Type B pancreatic cell (in vitro differentiated cells): ENCODE results near the gene TSHZ2. TPM values are rescaled to one million over a fixed set of nuclear protein-coding genes. Genes with fewer than 3 reads are reported as not detected.

Experiments used
- DNase-seq: peaks from one replicate; pipeline ENCODE4 v3.0.0; 2021; ENCODE audit warnings: mixed read lengths; ENCODE audit not compliant: unreplicated experiment; ENCODE audit errors: extremely low spot score
- H3K27ac Mint-ChIP-seq: 2 replicates; pipeline ENCODE4 v1.8.0; 2021; ENCODE audit warnings: mild to moderate bottlenecking, mixed read lengths
- H3K27me3 Mint-ChIP-seq: 2 replicates; pipeline ENCODE4 v1.8.0; 2021; ENCODE audit warnings: mixed read lengths
- H3K36me3 Mint-ChIP-seq: 2 replicates; pipeline ENCODE4 v1.8.0; 2021; ENCODE audit warnings: mixed read lengths
- H3K4me1 Mint-ChIP-seq: one replicate; pipeline ENCODE4 v1.8.0; 2021; ENCODE audit warnings: mixed read lengths; ENCODE audit not compliant: unreplicated experiment
- H3K4me3 Mint-ChIP-seq: 2 replicates; pipeline ENCODE4 v1.8.0; 2021; ENCODE audit warnings: mild to moderate bottlenecking, mixed read lengths
- H3K9me3 Mint-ChIP-seq: 2 replicates; pipeline ENCODE4 v1.8.0; 2021; ENCODE audit warnings: mixed read lengths
- total RNA-seq: library from RNA; stranded (reverse); gene quantifications from 2 replicates; pipeline ENCODE4 v1.2.1, GENCODE V29; 2021; ENCODE audit warnings: low replicate concordance
- TF ChIP-seq, protein P1 (sequence below): fragments of 200-600 bp; sonication (generic); conservative IDR thresholded peaks from 2 replicates; pipeline ENCODE4 v1.5.0; 2021; ENCODE audit warnings: antibody characterized with exemption, mild to moderate bottlenecking

TSHZ2 gene
- total RNA-seq, 1 donor from 2014 or later: 45.5 TPM

DNA sequence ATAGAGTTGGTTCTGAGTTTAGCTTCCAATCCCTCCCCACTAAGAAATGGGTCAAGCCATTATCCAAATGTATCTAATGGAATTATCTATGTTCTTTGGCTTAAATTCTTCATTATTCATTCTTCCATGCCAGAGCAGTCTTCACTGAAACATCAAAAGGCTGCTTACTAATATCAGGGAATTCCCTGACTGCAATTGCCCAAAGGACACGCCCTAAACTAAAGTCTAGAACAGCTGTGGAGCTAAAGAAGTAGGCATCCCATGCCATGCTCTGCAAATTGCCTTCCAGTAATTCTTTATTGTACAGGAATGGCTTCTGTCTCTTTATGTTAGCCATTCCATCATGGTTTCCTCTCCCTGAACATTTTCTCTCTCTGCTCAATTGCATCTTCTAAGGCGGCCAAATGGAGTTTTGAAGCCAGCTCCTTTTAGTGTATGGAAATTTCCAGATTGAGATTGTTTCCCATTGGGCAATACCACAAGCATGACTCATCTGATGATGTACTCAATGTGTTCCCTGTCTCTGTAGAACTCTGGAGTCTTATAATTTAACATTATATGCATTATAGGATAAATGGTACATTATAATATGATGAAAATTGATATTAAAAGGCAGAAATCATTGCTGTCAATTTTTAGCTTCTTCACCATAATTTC is 28.8 kb upstream of the TSHZ2 start:
- Mint-ChIP-seq H3K27ac (no peak overlapping the region), H3K4me3 (no peak overlapping the region)

DNA sequence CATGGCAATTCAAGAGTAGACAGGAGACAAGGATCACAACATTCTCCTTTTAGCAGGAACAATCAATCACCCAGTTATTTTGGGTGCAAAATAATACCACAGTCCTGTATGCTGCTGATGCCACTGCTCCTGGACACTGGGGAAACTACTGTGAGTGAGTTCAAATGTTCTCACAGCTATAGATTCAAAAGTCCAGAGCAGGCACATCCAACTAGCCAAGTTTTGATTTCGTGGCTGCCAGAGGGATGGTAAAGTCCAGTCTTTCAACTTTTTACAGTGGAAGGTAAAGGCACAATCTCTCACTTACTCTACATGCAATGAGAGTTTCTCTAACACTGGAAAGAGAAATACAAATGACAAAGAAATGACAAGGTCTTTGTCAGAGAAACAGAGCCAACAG is 26.9 kb upstream of the TSHZ2 start:
- H3K4me3 Mint-ChIP-seq: no peak overlapping the region

More for the DNA sequence above, 28.8 kb upstream of the TSHZ2 start:
- DNase-seq: no peak
- Mint-ChIP-seq H3K9me3 (peaks cover 10% of the 10 kb centered on the region), H3K36me3 (no peaks in the 10 kb centered on the region), H3K4me1 (peaks cover 6% of the 10 kb centered on the region), H3K27me3 (no peaks in the 10 kb centered on the region)
- TF ChIP-seq, protein P1, sequence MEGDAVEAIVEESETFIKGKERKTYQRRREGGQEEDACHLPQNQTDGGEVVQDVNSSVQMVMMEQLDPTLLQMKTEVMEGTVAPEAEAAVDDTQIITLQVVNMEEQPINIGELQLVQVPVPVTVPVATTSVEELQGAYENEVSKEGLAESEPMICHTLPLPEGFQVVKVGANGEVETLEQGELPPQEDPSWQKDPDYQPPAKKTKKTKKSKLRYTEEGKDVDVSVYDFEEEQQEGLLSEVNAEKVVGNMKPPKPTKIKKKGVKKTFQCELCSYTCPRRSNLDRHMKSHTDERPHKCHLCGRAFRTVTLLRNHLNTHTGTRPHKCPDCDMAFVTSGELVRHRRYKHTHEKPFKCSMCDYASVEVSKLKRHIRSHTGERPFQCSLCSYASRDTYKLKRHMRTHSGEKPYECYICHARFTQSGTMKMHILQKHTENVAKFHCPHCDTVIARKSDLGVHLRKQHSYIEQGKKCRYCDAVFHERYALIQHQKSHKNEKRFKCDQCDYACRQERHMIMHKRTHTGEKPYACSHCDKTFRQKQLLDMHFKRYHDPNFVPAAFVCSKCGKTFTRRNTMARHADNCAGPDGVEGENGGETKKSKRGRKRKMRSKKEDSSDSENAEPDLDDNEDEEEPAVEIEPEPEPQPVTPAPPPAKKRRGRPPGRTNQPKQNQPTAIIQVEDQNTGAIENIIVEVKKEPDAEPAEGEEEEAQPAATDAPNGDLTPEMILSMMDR: no peak

DNA sequence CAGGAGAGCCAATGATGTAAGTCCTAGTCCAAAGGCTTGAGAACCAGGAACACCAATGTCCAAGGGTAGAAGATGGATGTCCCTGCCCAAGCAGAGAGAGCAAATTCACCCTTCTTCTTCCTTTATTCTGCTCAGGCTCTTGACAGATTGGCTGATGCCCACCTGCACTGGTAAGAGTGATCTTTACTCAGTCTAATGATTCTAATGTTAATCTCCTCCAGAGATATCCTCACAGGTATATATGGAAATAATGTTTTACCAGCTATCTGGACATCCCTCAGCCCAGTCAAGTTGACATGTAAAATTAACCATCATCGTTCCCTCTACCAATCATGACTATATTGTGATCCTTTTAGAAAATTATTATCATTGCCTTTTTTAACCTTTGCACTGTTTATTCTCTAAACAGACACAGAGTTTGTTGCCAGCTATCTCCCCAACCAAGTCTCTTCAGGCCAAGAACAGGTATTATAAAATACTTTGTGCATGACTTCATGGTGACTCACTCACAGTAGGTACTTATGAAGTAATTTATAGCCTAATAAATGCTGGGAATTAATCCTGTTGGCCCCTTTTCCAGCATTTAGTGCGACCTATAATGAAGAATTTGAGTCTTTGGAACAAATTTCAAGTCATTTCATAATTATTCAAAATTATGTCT is 26.2 kb upstream of the TSHZ2 start:
- H3K27ac Mint-ChIP-seq: no peak overlapping the region
- peaks cover 6% of the 10 kb centered on the region for H3K4me1 Mint-ChIP-seq
- H3K36me3 Mint-ChIP-seq: no peaks in the 10 kb centered on the region
- no peaks in the 10 kb centered on the region for H3K27me3 Mint-ChIP-seq
- H3K9me3 Mint-ChIP-seq: peaks cover 14% of the 10 kb centered on the region
- TF ChIP-seq, protein P1: no peak
- no peak overlapping the region for H3K4me3 Mint-ChIP-seq
- no peak for DNase-seq

More for the DNA sequence above, 26.9 kb upstream of the TSHZ2 start:
- TF ChIP-seq, protein P1: no peak
- Mint-ChIP-seq H3K9me3 (peaks cover 14% of the 10 kb centered on the region), H3K36me3 (no peaks in the 10 kb centered on the region), H3K4me1 (peaks cover 6% of the 10 kb centered on the region), H3K27ac (no peak overlapping the region), H3K27me3 (no peaks in the 10 kb centered on the region)
- no peak for DNase-seq

DNA sequence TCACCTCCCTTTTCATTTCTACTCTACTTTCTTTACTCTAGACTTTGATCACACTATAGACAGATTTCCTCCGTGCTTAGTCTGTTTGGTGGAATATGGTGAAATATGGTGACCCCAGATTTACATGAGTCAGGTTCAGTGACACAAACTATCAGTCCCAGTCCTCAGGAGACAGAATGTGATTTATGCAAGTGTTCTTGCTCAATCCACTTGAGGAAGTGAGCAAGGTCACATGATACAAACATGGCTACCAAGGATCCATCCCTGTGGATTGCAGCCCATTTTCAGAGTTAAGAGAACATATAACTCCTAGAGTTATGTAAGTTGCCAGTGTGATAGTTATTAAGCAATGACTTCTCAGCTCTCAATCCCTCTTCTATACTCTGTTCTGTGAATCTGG is 23.7 kb upstream of the TSHZ2 start:
- Mint-ChIP-seq H3K27ac (no peak overlapping the region), H3K36me3 (no peaks in the 10 kb centered on the region), H3K27me3 (peaks cover 8% of the 10 kb centered on the region), H3K9me3 (peaks cover 4% of the 10 kb centered on the region), H3K4me1 (peaks cover 6% of the 10 kb centered on the region), H3K4me3 (no peak overlapping the region)
- DNase-seq: no peak
- TF ChIP-seq, protein P1: no peak

DNA sequence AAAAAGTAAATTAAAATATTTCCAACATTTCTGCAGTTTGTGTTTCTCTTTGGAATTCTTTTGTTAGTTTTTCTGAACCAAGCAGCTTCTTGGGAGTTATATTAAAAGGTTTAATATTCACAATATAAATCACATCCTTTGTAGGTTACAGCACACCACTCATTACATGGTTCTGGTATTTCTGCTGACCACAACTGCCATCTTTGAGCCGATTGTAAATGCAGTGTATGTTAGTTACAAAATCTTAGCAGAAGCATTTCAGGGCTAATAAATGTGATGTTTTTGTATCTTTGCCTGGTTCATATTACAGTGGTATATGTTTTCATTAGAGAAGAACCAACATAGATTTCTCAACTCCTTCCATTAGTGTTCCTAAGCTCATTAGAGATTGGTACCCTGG is 19.1 kb upstream of the TSHZ2 start:
- peaks cover 4% of the 10 kb centered on the region for H3K9me3 Mint-ChIP-seq
- no peaks in the 10 kb centered on the region for H3K36me3 Mint-ChIP-seq
- H3K4me1 Mint-ChIP-seq: no peaks in the 10 kb centered on the region
- no peak for DNase-seq
- no peak overlapping the region for H3K4me3 Mint-ChIP-seq
- TF ChIP-seq, protein P1: no peak
- no peak overlapping the region for H3K27ac Mint-ChIP-seq
- H3K27me3 Mint-ChIP-seq: peaks cover 8% of the 10 kb centered on the region
